M059J (cell line): ENCODE measurements around the gene CRIP3. TPM values are rescaled to one million over a fixed set of nuclear protein-coding genes. Genes with fewer than 3 reads are reported as not detected.
"Not testable (repeated sequence)": the region's sequence is repeated elsewhere in the genome, so short reads cannot be mapped to it uniquely, and the experiment has no call there.

Experiments used
- DNase-seq: peaks from one replicate; pipeline ENCODE4 v3.0.0-alpha.2; 2012; ENCODE audit warnings: low read depth
- total RNA-seq: library from RNA; depleted of rRNA; stranded (reverse); fragments of >200 nt; shearing (Covaris generic); gene quantifications from 2 replicates; pipeline ENCODE4 v1.2.3, GENCODE V29; 2014; rRNA removed

Gene CRIP3, protein sequence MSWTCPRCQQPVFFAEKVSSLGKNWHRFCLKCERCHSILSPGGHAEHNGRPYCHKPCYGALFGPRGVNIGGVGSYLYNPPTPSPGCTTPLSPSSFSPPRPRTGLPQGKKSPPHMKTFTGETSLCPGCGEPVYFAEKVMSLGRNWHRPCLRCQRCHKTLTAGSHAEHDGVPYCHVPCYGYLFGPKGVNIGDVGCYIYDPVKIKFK
- not detected in 2 replicates for total RNA-seq

- peak; percentile 47 for DNase-seq
Observed at GRCh38 chr6:43308101-43308989, at the start of gene CRIP3. Gene CRIP3, minus strand, starts transcription at chr6:43308826. Its CDS starts 34 bp downstream, at chr6:43308792.

DNA sequence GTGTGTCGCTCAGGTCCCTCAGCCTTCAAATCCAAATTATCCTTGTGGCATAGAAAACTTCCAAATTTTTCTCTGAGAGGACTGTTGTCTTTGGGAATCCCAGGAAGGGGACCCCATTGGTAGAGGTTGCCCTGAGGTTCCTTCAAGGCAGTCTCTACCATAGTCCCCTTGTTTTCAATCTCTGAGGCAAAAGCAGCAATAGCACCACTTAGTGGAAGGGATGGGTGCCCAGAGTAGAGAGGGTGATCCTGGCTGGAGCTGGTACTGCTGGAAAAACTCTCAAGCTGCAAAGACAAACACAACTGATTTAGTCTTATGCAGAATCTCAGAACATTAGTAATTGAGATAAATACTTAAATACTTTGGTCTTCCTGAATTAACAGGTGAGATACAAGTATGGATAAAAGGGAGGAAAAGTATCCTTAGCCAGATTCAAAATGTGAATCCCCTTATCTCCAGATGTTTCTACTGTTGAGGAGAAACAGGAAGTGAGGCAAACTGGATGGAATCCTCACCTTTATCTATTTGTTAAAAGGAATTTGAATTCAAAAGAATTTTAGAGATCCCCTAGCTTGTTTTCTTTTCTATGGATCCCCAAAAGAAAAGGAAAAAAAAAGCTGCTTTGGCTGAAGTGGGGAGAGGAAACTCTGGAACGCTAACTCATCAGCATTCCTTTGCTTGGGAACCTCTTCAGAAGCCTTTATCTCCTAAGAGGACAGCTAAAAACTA, 47.4 kb upstream of the CRIP3 start:
- peak; percentile 16 for DNase-seq

- not testable (repeated sequence) for DNase-seq
Observed at GRCh38 chr6:43351951-43352350, 43.3 kb upstream of the CRIP3 start.

DNA sequence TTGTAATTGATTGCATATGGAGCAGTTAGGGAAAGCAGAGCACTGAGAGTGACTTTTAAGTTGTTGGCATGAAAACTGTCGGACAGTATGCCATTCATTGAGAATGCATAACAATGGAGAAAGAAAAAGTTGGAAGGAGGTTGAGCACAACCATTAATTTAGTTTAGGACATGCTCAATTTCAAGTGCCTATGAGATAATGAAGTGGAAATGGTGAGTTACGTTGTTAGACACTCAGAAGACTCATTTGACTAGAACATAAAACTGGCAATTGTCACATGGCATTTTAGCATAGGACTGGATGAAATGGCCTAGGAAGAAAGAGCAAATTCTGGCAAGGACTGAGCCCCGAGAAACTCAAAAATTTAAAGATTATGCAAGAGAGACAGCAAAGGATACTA, 38.8 kb upstream of the CRIP3 start:
- no peak for DNase-seq

DNA sequence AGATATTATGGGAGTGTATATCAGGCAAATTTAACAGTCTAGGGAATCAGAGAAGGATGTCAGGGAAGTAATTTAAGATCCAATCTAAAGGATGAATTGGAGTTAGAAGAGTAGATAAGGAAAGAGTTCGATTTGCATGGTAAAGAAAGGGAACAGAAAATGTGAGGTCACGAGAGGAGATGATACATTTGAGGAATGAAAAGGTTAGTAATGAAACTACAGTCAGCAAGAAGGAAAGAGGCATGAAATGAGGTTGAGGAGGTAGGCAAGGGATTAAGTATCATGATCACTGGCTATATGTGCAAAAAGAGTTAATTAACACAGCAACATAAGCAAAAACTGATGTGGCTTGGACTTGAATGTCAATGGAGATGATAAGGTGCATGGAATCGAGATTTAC, 38.4 kb upstream of the CRIP3 start:
- no peak for DNase-seq

GRCh38 chr6:43346243-43346642, 37.6 kb upstream of the CRIP3 start:
- DNase-seq: not testable (repeated sequence)

DNA sequence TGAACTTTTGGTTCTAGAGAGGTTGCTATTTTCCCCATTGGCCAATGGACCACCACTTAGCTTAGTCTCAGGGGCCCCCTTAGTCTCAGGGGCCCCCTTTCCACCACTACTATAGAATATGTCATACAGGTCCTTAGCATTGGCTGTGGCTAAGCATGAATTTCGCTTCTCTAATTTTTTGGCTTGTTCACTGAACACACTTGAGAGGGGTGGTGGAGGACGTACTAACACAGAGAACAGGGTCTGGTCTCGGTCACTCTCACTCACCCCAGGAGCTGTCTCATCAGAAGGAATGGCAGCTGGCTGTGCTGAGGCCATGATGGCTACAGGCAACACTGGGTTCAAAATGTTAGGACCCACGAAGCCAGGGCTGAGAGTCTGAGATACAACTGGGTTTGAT, 30.5 kb upstream of the CRIP3 start:
- DNase-seq: no peak

DNA sequence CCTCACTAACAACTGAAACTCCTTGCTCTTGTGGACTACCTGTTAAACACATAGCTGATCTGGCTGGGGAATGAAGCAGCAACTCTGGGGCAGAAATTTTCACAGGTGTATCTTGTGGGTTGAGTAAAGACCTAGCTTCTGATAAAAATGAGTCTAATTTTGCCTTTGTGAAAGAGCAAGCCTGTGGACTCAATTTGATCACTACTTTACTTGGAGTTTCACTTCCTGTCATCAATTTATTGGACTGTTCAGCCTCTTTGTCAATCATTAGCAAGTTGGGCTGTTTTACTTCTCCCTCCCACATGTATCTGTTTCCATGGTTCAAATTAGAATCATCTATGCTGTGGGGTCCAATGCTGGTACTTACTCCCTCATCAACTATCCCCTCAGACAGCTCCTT, 29.6 kb upstream of the CRIP3 start:
- DNase-seq: no peak

GRCh38 chr6:43336382-43336781, 27.8 kb upstream of the CRIP3 start:
- no peak for DNase-seq

- DNase-seq: no peak
Observed at GRCh38 chr6:43335469-43335868, 26.8 kb upstream of the CRIP3 start.

DNA sequence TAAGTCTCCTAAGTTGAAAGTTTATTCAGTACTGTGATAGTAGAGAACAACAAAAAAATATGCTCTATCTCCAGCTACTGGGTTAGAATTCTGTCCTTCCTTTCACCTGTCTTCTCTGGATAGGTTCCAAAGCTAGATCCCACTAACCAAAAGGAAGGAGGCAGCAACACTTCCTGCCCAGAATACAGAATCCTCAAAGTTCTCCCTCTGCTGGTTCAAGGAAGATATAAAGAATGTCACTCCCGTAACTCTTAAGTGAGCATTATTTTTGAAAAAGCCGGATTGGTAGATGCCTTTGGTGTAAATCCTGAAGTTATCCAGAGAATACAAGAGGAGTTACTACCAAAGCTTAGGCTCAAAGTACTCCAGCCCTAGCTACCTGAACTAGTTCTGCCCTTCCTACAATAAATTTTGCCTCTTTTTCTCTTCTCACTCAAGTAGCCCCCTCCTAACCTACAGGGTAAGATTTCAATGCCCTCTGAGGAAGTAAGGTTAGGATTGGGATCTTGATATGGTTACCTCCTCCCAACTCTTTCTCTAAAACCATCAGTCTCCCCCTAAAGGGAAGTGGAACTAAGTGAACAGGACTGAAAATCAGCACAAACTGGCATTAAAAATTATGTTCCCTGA, 26.0 kb upstream of the CRIP3 start:
- DNase-seq: peak; percentile 76

GRCh38 chr6:43331891-43332290, 23.3 kb upstream of the CRIP3 start:
- no peak for DNase-seq

DNA sequence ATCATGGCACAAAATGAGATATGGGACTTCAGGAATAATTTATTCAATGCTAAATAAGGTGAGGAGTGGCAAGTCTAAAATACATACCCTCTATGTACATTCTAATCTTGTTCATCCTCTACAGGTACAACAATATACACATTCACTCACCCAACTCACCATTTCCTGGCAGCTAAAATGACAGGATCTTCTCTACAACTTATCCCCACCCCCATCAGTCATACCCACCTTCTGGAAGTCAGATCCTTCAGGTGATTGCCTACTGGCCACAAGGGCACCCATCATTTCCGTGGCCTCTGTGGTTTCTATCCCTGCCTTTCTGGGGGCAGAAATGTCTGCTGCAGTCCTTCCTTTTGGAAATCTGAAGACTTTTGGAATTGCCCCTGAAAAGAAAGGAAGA, 22.8 kb upstream of the CRIP3 start:
- DNase-seq: no peak

GRCh38 chr6:43328528-43328927, 19.9 kb upstream of the CRIP3 start:
- DNase-seq: peak; percentile 37

- DNase-seq: no peak
Observed at GRCh38 chr6:43325876-43326275, 17.2 kb upstream of the CRIP3 start.

GRCh38 chr6:43318011-43318410, 9.4 kb upstream of the CRIP3 start:
- DNase-seq: no peak

DNA sequence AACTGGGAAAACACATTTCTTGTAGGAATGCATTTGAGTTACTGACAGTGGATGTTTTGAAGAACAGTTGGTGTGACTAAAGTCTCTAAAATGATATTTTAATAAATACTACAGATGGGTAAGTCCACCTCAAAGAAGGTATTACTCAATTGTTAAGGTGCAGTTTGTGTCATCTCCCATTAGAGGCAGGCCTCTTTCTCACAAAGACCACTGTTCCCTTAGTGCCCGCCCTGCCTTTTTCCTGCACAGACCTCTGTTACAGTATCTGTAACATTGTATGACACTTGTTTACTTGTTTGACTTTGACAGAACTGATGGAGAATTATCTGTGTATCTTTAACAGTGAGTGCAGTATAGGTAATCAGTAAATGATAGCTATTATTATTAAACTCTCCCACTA, 5.2 kb upstream of the CRIP3 start:
- no peak for DNase-seq

- no peak for DNase-seq
Observed at GRCh38 chr6:43311666-43312065, 3.0 kb upstream of the CRIP3 start.

DNA sequence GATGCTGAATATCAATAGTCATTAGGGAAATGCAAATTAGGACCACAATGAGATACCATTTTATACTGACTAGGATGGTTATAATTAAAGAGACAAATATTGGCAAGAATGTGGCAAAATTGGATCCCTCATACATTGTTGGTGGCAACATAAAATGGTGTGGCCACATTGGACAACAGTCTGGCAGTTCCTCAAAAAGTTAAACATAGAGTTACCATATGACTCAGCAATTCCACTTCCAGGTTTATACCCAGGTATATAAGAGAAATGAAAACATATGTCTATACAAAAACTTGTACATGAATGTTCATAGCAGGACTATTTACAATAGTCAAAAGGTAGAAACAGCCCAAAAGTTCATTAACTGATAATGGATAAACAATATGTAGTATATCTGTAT, 2.0 kb upstream of the CRIP3 start:
- no peak for DNase-seq

DNA sequence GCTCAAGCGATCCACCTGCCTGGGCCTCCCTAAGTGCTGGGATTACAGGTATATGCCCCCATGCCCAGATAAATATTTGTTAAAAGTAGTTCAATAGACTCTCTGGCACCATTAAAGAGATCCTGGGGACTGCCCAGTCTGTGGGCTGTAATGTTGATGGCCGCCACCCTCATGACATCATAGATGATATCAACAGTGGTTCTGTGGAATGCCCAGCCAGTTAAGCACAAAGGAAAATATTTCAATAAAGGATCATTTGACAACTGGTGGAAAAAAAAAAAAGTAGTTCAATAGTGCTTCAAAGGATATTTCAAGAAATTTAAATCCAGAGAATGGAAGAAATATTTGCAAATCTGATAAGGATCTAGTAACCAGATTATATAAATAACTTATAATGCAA, 1.5 kb upstream of the CRIP3 start:
- DNase-seq: peak; percentile 23

DNA sequence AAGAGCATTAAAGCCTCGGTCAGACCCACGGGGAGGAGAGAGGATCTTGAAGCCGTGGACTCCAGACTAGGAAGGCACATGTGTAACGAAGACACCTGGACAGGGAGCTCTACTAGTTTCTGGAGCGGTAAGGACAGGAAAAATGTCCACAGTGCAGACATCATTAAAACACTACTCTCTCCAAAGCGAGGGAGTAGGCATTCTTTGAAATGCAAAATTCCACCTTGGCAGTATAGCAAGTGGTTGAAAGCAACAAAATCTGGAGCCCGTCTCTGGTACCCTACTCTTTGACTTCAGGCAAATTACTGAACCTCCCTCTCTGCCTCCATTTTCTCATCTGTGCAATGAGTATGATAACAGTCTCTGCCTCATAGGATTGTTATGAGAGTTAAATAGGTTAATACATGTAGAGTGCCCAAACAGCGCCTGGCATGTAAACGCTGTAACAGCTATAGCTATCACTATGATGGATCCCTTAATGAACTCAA, 408 bp upstream of the CRIP3 start:
- no peak for DNase-seq
